NCI-H187 treated with DMSO at 0.1 percent for 48 hours (cell line): ENCODE results near the gene PCGF3.
"Not testable (repeated sequence)": the region's sequence is repeated elsewhere in the genome, so short reads cannot be mapped to it uniquely, and the experiment has no call there.

Source experiments
- DNase-seq: peaks from one replicate; lab custom pipeline; 2025; lab: John Stamatoyannopoulos, UW

The PCGF3 gene

GRCh38 chr4:668219-668618 is 37.4 kb upstream of the PCGF3 start:
- DNase-seq, result not testable (repeated sequence)

GRCh38 chr4:669806-670559 is 35.6 kb upstream of the PCGF3 start:
- DNase-seq, result not testable (repeated sequence)

- DNase-seq, result no peak
These were observed 33.9 kb upstream of the PCGF3 start for GRCh38 chr4:671769-672168.

GRCh38 chr4:673349-674091 is 32.1 kb upstream of the PCGF3 start:
- no peak for DNase-seq

- peak; percentile 68 for DNase-seq
These were observed 31.2 kb upstream of the PCGF3 start, which contains the start of the genes ATP5ME and MYL5 for GRCh38 chr4:674172-675035. TSS of gene ATP5ME (minus strand) at chr4:674276. CDS start at chr4:674247, 29 bp downstream. TSS of gene MYL5 (plus strand) at chr4:674542. CDS start at chr4:678027, 3,485 bp downstream.

GRCh38 chr4:675036-675882 is 30.4 kb upstream of the PCGF3 start:
- no peak for DNase-seq

GRCh38 chr4:675980-676870 is 29.4 kb upstream of the PCGF3 start:
- DNase-seq, result no peak

- no peak for DNase-seq
These were observed 28.8 kb upstream of the PCGF3 start for GRCh38 chr4:676871-677235.

GRCh38 chr4:677431-678293 is 28.0 kb upstream of the PCGF3 start:
- DNase-seq, result no peak

- no peak for DNase-seq
These were observed 27.1 kb upstream of the PCGF3 start for GRCh38 chr4:678331-679103.

- DNase-seq, result no peak
These were observed 26.5 kb upstream of the PCGF3 start for GRCh38 chr4:679104-679481.

GRCh38 chr4:679629-680028 is 26.0 kb upstream of the PCGF3 start:
- no peak for DNase-seq

GRCh38 chr4:680091-680490 is 25.5 kb upstream of the PCGF3 start:
- no peak for DNase-seq

GRCh38 chr4:680551-680927 is 25.1 kb upstream of the PCGF3 start:
- no peak for DNase-seq

GRCh38 chr4:680928-681645 is 24.5 kb upstream of the PCGF3 start:
- DNase-seq, result no peak

GRCh38 chr4:681736-682451 is 23.7 kb upstream of the PCGF3 start:
- DNase-seq, result peak; percentile 44

GRCh38 chr4:682490-683172 is 23.0 kb upstream of the PCGF3 start:
- DNase-seq, result no peak
